ENCODE results near the gene MAPK6. TPM values are rescaled to one million over a fixed set of nuclear protein-coding genes. Genes with fewer than 3 reads are reported as not detected.

Gene MAPK6
- total and polyA plus RNA-seq, 9 of the 15 experiments (the other 6 are each of a cell fraction or from before 2014, with no cell fraction given): 28.5 to 97.1 (median 74.0) TPM

DNA sequence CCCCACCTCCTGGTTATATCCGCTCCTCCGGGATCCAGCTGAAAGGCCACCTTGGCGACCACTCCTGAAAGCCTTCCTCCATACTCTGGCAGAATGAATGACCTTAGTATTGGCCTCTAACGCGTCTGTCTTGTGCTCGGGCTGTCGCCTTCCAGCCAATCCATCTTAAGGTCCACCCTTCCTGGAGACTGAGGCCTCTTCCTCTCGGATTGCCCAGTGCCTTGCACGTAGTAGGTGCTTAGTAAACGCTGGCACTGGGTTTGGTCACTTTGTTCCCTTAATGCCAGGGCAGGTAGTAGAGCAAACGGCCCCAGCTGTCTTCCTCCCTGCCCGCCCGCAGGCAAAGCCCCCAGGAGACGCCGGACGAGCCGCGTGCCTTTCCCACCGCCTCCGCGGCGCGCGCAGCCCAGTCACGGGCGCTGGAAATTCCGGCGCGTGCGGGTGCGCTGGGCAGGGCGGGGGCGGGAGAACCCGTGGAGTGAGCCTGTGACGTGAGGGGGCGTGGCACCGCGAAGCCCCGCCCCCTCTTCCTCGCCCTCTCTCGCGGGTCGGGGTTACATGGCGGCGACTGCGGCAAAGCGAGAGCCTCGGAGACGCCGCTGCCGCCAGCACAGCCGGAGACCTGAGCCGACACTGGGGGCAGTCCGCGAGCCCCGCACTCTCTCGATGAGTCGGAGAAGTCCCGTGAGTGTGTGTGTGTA lies at the start of gene MAPK6 (continued):
- TF ChIP-seq, protein P1, sequence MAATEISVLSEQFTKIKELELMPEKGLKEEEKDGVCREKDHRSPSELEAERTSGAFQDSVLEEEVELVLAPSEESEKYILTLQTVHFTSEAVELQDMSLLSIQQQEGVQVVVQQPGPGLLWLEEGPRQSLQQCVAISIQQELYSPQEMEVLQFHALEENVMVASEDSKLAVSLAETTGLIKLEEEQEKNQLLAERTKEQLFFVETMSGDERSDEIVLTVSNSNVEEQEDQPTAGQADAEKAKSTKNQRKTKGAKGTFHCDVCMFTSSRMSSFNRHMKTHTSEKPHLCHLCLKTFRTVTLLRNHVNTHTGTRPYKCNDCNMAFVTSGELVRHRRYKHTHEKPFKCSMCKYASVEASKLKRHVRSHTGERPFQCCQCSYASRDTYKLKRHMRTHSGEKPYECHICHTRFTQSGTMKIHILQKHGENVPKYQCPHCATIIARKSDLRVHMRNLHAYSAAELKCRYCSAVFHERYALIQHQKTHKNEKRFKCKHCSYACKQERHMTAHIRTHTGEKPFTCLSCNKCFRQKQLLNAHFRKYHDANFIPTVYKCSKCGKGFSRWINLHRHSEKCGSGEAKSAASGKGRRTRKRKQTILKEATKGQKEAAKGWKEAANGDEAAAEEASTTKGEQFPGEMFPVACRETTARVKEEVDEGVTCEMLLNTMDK (IDR thresholded peaks at IDR 0.05; ENCODE audit: borderline replicate concordance, insufficient read depth, low read depth, low read length, poor library complexity, severe bottlenecking): no peak
- TF ChIP-seq PHF8 (IDR thresholded peaks at IDR 0.05; ENCODE audit: borderline replicate concordance, low read length) (peak; percentile 74; the same call in 1 of the 2 replicates), ZNF584 (CRISPR knock-in tag; IDR thresholded peaks at IDR 0.05; ENCODE audit: low read depth) (no peak; the same call in 1 of the 2 replicates), EWSR1 (IDR thresholded peaks at IDR 0.05; ENCODE audit: borderline replicate concordance, low read depth, partially characterized antibody) (no peak), TCF7 (IDR thresholded peaks at IDR 0.05; ENCODE audit: borderline replicate concordance) (no peak), TAL1 (IDR thresholded peaks at IDR 0.05) (no peak), FOXK2 (conservative IDR thresholded peaks at IDR 0.05 in 1 of 2, IDR thresholded peaks at IDR 0.05 in 1 of 2; ENCODE audit: low read depth in 2 of 2) (peak in 1 of 2 experiments; percentile 71; a peak in 2 of 4 replicates), NR1H2 (CRISPR knock-in tag; IDR thresholded peaks at IDR 0.05) (0 out of 2 replicates have a peak, but pooled peaks have one; percentile 93), TAF15 (IDR thresholded peaks at IDR 0.05; ENCODE audit: low read depth, low read length) (no peak), NR3C1 (CRISPR knock-in tag; IDR thresholded peaks at IDR 0.05) (no peak), XRCC5 (IDR thresholded peaks at IDR 0.05; ENCODE audit: low read depth, low read length) (0 out of 2 replicates have a peak, but pooled peaks have one; percentile 32), PTBP1 (IDR thresholded peaks at IDR 0.05; ENCODE audit: low read depth, low read length) (no peak)
- TF ChIP-seq, protein P2, sequence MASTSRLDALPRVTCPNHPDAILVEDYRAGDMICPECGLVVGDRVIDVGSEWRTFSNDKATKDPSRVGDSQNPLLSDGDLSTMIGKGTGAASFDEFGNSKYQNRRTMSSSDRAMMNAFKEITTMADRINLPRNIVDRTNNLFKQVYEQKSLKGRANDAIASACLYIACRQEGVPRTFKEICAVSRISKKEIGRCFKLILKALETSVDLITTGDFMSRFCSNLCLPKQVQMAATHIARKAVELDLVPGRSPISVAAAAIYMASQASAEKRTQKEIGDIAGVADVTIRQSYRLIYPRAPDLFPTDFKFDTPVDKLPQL (IDR thresholded peaks at IDR 0.05; ENCODE audit: extremely low read depth, insufficient read length): no peak
- TF ChIP-seq, protein P3, sequence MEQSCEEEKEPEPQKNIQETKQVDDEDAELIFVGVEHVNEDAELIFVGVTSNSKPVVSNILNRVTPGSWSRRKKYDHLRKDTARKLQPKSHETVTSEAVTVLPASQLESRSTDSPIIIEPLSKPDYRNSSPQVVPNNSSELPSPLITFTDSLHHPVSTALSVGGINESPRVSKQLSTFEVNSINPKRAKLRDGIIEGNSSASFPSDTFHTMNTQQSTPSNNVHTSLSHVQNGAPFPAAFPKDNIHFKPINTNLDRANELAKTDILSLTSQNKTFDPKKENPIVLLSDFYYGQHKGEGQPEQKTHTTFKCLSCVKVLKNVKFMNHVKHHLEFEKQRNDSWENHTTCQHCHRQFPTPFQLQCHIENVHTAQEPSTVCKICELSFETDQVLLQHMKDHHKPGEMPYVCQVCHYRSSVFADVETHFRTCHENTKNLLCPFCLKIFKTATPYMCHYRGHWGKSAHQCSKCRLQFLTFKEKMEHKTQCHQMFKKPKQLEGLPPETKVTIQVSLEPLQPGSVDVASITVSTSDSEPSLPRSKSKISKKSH (CRISPR knock-in tag; IDR thresholded peaks at IDR 0.05): no peak
- TF ChIP-seq, protein P4, sequence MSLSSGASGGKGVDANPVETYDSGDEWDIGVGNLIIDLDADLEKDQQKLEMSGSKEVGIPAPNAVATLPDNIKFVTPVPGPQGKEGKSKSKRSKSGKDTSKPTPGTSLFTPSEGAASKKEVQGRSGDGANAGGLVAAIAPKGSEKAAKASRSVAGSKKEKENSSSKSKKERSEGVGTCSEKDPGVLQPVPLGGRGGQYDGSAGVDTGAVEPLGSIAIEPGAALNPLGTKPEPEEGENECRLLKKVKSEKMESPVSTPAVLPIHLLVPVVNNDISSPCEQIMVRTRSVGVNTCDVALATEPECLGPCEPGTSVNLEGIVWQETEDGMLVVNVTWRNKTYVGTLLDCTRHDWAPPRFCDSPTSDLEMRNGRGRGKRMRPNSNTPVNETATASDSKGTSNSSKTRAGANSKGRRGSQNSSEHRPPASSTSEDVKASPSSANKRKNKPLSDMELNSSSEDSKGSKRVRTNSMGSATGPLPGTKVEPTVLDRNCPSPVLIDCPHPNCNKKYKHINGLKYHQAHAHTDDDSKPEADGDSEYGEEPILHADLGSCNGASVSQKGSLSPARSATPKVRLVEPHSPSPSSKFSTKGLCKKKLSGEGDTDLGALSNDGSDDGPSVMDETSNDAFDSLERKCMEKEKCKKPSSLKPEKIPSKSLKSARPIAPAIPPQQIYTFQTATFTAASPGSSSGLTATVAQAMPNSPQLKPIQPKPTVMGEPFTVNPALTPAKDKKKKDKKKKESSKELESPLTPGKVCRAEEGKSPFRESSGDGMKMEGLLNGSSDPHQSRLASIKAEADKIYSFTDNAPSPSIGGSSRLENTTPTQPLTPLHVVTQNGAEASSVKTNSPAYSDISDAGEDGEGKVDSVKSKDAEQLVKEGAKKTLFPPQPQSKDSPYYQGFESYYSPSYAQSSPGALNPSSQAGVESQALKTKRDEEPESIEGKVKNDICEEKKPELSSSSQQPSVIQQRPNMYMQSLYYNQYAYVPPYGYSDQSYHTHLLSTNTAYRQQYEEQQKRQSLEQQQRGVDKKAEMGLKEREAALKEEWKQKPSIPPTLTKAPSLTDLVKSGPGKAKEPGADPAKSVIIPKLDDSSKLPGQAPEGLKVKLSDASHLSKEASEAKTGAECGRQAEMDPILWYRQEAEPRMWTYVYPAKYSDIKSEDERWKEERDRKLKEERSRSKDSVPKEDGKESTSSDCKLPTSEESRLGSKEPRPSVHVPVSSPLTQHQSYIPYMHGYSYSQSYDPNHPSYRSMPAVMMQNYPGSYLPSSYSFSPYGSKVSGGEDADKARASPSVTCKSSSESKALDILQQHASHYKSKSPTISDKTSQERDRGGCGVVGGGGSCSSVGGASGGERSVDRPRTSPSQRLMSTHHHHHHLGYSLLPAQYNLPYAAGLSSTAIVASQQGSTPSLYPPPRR (CRISPR knock-in tag; IDR thresholded peaks at IDR 0.05; ENCODE audit: borderline replicate concordance): no peak; the same call in 1 of the 2 replicates
- TF ChIP-seq, protein P5, sequence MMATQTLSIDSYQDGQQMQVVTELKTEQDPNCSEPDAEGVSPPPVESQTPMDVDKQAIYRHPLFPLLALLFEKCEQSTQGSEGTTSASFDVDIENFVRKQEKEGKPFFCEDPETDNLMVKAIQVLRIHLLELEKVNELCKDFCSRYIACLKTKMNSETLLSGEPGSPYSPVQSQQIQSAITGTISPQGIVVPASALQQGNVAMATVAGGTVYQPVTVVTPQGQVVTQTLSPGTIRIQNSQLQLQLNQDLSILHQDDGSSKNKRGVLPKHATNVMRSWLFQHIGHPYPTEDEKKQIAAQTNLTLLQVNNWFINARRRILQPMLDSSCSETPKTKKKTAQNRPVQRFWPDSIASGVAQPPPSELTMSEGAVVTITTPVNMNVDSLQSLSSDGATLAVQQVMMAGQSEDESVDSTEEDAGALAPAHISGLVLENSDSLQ (IDR thresholded peaks at IDR 0.05): peak; percentile 53

Measured in K562 (cell line).